Suppressor macrophage (primary cell): ENCODE results near the gene CELF2.

Experiments used
- DNase-seq, 4 experiments: peaks; one replicate each; pipeline ENCODE4 v3.0.0-alpha.2; 2020 to 2022

Gene CELF2

GRCh38 chr10:11023009-11023953 is 5.6 kb downstream of the CELF2 start:
- DNase-seq, result no peak

GRCh38 chr10:11024596-11024995 is 6.9 kb downstream of the CELF2 start:
- peak; percentile 28 to 70 (median 46) for DNase-seq

DNA sequence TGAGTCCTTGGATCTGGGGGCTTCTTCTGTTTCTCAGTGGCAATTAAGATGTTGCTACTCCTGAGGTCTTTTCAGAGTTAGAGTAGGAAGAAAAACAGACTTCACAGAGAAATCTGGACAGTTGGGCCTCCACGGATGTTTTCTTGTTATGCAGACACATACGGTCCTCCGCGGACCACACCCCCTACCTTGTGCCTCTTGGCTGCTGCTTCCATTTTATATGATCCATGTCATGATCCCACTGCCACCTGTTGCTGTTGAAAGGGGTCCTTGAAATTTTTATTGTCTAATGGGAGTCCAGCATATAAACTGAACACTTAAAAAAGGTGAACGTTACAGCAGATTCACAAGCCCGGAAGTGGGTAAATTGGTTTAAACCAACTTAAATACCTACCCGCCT is 8.3 kb downstream of the CELF2 start:
- DNase-seq, result no peak

GRCh38 chr10:11026773-11027172 is 9.1 kb downstream of the CELF2 start:
- no peak for DNase-seq

DNA sequence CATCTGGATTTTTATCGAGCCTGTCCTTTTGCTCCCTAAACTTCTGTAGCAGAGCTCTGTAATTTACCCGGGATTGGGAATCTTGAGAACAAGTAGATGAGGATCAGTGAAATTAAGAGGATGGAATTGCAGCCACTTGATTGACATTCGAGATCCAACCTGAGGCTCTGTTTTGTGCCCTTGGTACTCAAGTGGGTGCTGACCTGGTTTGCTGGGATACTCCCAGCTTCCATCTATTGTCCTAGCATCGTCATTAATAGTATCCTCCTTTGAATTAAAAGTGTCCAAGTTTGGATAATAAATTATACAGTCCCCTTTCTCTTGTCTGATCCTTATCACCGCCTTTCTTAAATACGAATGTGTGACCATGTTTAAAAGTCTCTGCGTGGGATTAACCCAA is 17.1 kb downstream of the CELF2 start:
- no peak for DNase-seq

DNA sequence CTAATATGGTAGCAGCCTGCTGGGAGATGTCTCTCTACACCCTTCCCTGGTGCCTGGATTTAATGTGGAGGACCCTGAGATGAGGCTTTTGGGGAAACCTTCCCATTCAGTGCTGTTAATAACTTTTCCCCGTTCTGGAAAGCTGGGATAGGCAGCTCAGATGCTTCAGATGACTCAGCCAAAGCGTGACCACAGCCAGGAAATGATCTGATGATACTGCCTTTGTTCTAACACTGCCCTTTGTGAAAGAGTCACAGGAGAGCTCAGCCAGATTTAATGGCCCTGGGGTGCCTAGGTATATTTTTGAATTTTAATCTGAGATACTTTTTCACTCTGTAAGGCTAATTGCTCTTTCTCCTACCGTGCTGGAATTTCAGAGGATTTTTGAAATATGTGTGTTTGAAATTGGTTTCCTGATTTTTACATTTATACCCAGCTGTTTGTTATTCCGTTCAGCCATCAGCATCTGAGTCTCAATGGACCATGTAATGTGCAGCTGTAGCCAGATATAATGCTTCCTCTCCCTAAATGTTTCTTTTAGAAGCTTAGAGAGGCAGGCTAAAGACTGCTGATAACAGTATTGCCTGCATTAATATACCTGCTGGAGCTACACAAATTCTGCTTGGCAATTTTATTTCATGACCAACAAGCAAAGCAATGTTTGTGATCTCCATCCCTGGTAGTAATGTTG is 17.8 kb downstream of the CELF2 start:
- peak in 3 of 4 experiments; percentile 46 to 50 (median 46) for DNase-seq

DNA sequence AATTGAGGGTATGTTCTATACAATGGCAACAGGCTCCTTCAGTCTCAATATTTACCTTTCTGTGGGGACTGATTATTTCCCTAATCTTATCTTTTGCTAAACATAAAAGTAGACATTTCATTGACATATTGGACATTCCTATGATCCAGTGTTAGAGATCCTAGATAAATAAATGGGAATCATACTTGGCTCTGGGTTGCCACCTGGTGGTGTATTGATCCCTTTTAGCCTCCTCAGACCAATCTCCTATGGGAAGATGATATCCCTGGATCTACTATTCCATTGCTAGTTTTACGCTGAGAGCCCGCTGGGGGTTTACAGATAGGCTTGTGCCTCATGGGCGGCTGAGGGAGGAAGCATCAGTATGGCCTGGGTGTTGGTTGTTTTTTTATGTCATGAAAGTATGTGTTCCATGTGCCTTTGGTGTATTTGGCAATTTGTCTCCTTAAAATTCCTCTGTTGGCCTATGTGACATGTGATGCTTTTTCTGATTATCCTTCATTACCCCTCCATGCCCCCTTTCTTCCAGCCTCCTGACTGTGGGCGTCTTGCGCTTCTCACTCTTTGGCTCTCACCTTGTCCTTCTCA is 18.8 kb downstream of the CELF2 start:
- peak; percentile 18 to 44 (median 40) for DNase-seq

DNA sequence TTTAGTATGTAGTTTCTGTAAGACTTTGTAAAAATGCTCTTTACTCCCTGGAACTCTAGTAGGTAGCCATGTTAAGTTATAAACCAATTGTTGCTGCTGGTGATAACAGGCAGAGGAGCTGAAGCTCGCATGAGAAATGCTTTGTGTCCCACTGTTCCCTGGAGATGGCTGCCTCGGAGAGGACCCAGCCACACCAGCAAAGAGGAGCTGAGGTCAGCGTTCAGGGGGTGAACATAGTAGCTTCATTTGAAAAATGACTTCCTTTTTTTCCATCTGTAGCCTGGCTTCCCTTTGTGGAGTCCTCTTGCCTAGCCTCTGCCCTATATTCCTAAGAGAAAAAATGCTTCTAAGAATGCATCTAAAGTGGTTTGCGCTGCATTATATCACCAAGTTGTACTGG is 20.3 kb downstream of the CELF2 start:
- DNase-seq, result peak; percentile 40 to 76 (median 63)

DNA sequence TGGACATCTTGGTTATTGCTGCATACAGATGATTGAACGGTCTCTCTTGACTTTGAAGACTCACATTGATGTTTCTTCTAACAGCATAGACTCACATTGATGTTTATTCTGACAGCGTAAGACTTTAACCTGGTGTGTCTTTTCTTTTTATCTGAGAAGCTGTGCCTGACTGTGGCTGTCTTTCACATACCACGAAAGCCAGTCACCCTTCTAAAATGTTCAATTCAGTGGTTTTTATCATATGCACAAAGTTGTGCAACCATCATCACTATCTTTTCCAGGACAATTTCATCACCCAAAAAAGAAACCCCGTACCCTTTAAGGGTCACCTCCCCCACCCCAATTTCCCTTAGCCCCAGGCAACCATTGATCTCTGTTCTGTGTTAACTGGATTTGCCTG is 24.7 kb downstream of the CELF2 start:
- DNase-seq, result no peak

DNA sequence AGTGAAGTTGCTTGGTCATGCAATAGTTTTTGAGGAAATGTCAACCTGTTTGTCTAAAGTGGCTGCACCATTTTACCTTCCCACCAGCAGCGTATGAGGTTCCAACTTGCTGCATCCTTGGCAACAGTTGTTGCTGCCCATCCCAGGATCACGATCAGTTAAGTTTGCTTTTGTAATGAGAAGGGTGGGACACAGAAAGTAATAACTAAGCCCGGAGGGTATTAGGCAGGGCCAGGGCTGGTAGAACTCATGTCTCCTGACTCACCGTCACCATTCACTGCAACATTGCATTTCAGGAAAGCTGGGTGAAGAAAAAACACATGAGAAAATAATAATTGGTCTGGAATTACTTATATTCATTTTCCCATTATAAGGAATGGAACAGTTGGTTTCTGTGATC is 25.4 kb downstream of the CELF2 start:
- DNase-seq, result no peak

DNA sequence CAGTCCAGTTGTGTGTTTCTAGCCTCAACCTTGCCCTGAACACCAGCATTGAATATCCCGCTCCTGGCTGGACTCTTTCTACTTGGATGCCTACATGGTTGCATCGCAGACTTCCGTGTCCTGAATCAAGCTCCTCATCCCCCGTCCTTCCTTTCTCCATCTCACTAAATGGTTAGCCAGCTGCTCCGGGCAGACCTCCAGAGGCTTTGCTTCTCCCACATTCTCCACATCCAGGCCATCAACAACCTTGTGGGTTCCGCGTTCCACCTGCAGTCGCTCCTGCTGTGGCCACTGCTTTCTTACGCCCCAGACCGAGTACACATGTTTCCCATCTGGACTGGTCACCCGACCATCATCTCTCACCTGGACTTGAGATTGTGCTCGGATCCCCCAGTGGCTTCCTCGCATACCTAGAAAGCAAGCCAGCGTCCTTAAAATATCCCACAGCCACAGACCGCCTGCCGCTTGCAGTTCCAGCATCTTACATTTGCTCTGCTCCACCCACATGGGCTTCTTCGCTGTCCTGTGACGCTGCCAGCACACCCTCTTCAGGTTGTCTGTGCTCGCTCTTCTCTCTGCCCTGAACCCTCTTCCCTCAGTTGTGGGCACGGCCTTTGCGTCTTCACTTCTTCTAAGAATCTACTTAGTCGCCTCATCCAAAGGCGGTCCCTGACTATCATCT is 25.9 kb downstream of the CELF2 start:
- DNase-seq, result no peak

GRCh38 chr10:11045487-11045886 is 27.8 kb downstream of the CELF2 start:
- no peak for DNase-seq

GRCh38 chr10:11045995-11046775 is 28.5 kb downstream of the CELF2 start:
- no peak for DNase-seq

DNA sequence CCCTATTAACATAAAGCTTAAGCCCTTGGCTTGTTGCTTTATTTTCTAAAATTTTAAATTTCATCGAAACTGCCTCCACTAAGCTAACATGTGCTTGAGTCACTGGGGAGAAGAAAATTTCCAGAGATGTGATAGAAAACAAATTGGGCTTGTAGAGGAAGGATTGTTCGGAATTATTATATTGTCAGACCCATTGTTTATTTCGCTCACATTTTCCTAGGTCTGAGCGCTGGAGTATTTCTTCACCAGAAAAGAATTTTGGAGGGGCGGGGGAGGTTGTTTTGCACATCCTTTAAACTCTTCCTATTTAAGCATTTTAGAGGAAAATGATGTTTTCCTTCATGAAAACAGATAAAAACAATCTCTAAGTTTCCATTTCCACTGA is 29.1 kb downstream of the CELF2 start:
- DNase-seq, result no peak

GRCh38 chr10:11048707-11049278 is 31.1 kb downstream of the CELF2 start:
- DNase-seq, result no peak

- DNase-seq, result no peak
These were observed 32.1 kb downstream of the CELF2 start for GRCh38 chr10:11049806-11050205.

GRCh38 chr10:11050301-11051287 is 32.9 kb downstream of the CELF2 start:
- DNase-seq, result no peak

DNA sequence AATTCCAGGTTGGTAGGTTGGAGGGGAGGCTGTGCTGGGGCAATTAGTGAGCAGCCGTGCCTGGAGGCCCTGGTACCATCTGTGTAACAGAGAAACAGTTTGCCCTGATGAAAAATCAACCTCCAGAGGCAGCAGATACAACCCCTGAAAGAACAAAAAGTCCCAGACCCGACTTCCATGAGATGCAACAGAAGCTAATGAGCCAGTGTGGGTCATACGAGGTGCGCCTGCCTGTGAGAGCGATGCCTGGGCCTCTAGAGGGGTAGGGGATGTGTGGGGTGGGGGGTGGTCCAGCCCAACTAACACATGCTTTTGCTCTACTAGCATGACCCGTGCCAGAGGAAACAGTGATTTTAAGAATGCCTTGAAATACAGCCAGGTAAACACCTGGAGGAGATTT is 39.3 kb downstream of the CELF2 start:
- DNase-seq, result no peak

DNA sequence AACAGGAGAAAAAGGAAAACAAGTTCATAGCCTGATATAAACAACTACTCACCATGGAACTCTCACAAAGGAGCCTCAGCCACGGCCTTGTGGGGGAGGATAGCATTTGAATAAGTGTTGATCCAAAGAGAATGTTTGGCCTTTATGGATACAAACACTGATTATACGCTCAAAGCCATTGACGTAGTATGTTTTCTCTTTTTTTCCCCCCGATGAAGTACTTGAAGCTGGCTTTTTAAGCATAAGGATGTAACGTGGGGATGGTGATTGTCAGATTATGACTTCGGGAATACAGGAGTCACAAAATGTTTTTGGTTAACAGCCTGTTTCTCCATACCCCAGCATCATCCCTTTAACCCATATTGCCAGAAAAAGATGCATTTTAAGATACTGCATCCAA is 39.8 kb downstream of the CELF2 start:
- DNase-seq, result no peak

DNA sequence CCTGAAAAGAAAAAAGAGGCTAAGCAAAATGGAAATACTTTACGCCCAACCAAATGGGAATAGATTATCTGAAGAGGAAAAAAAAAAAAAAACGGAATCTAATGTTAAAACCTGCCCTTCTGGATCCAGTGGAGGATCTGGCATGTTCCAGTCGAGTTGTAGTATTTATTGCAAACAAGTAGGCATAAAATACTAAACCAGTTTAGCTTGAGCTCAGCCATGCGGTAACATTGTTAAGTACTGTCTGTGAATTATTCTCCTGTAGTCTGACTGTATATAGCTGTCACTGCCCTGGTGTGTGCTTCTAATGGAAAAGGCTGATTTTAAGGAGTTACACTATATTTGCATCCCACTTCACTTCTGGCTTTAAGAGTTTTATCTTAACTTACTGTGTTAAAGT is 40.3 kb downstream of the CELF2 start:
- no peak for DNase-seq
